K562 (cell line): ENCODE measurements around the gene C2CD2L. TPM values are rescaled to one million over a fixed set of nuclear protein-coding genes. Genes with fewer than 3 reads are reported as not detected.

Experiments used
- HOXB6 ChIP-seq: fragments of 250-450 bp; sonication (Bioruptor Pico); IDR thresholded peaks from 2 replicates; pipeline ENCODE4 v1.5.1; 2022; ENCODE audit warnings: mild to moderate bottlenecking, borderline replicate concordance
- KDM1A ChIP-seq, 2 experiments: fragments of 450-650 bp; IDR thresholded peaks; 2 replicates each; pipeline ENCODE4 v1.6.1; 2016; ENCODE audit warnings: mild to moderate bottlenecking in 2 of 2
- MEF2A ChIP-seq: IDR thresholded peaks from 2 replicates; pipeline ENCODE4 v1.6.1; 2011; ENCODE audit warnings: low read depth, mild to moderate bottlenecking, low read length, moderate library complexity; ENCODE audit not compliant: control insufficient read depth
- POLR3G ChIP-seq: IDR thresholded peaks from 2 replicates; pipeline ENCODE4 v1.6.1; 2011; ENCODE audit not compliant: insufficient read length, insufficient replicate concordance; ENCODE audit errors: extremely low read depth
- RCOR1 ChIP-seq, 2 experiments: IDR thresholded peaks; 2 replicates each; pipeline ENCODE4 v1.6.1; 2012; ENCODE audit warnings: low read depth in 2 of 2, low read length in 2 of 2, borderline replicate concordance in 1 of 2, improper control_type of control experiment in 1 of 2
- TAF15 ChIP-seq: fragments of 200-400 bp; formaldehyde crosslinking; IDR thresholded peaks from 2 replicates; pipeline ENCODE4 v1.6.1; 2017; ENCODE audit warnings: mild to moderate bottlenecking, low read depth, low read length, moderate library complexity
- polyA plus RNA-seq, 8 experiments: library from polyadenylated mRNA; depleted of rRNA in 4 of 8; stranded (reverse) in 5 of 8; unstranded in 3 of 8; fragments of >200 nt; fragmentation: Nextera tagmentation in 2 of 8; fragmentation: Illumina TruSeq in 1 of 8; extraction: Ambion mirVana in 2 of 8; extraction: Trizol in 1 of 8; gene quantifications; 2 replicates each; pipeline versions ENCODE4 v1.2.1 to v1.2.3, GENCODE V29; 2011 to 2014; ENCODE audit warnings: inconsistent platforms in 1 of 8, missing spikeins in 1 of 8
- total RNA-seq, 7 experiments: library from RNA; depleted of rRNA in 6 of 7; stranded (reverse); fragments of >200 nt in 6 of 7; fragmentation: Illumina TruSeq in 2 of 7; extraction: Trizol in 2 of 7; gene quantifications; 2 replicates each; pipeline versions ENCODE4 v1.2.1 to v1.2.3, GENCODE V29; 2011 to 2021; ENCODE audit warnings: low replicate concordance in 1 of 7
- TF ChIP-seq, protein P1 (sequence below): fragments of 450-650 bp; IDR thresholded peaks from 2 replicates; pipeline ENCODE4 v1.6.1; 2017; ENCODE audit warnings: antibody characterized with exemption
- TF ChIP-seq, protein P2 (sequence below): sonication (generic); formaldehyde crosslinking; IDR thresholded peaks from 2 replicates; pipeline ENCODE4 v1.8.0; 2022; ENCODE audit warnings: mild to moderate bottlenecking, missing genetic modification reagents

The C2CD2L gene
- total and polyA plus RNA-seq, 9 of the 15 experiments (the other 6 are each of a cell fraction or from before 2014, with no cell fraction given), result 0.66 to 41.2 (median 14.8) TPM

DNA sequence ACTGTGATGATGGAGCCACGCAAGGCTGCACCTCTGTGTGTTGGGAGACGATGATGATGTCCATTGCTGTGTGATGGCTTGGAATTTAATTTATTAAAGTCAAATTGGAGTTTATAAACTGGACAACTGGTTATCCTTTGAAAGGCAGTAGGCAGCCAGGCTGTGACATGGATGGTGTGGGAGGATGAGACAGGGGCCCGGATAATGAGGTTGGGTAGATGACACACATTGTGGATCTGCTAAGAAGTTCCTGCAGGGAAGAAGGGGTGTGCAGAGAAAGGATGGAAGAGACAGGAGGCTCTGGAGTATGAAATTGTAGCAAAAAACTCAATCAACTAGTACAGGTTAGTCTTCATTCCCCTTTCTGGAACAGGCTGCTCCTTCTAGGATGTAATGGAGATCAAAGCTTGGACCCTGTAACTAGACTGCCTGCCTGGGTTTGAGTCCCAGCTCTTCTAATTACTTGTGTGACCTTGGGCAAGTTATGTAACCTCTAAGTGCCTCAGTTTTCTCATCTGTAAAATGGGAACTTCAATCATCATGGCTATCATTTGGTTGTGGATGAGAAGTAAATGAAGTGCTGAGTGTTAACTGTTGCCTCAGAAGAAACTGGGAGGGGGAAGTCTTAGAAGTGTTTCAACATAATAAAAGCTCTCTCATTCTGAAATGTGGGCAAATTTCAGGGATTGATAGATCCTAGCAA lies 10.0 kb downstream of the C2CD2L start (continued):
- TF ChIP-seq MEF2A, result no peak
- no peak for TF ChIP-seq TAF15
- TF ChIP-seq, protein P1, sequence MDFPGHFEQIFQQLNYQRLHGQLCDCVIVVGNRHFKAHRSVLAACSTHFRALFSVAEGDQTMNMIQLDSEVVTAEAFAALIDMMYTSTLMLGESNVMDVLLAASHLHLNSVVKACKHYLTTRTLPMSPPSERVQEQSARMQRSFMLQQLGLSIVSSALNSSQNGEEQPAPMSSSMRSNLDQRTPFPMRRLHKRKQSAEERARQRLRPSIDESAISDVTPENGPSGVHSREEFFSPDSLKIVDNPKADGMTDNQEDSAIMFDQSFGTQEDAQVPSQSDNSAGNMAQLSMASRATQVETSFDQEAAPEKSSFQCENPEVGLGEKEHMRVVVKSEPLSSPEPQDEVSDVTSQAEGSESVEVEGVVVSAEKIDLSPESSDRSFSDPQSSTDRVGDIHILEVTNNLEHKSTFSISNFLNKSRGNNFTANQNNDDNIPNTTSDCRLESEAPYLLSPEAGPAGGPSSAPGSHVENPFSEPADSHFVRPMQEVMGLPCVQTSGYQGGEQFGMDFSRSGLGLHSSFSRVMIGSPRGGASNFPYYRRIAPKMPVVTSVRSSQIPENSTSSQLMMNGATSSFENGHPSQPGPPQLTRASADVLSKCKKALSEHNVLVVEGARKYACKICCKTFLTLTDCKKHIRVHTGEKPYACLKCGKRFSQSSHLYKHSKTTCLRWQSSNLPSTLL, result no peak
- TF ChIP-seq, protein P2, sequence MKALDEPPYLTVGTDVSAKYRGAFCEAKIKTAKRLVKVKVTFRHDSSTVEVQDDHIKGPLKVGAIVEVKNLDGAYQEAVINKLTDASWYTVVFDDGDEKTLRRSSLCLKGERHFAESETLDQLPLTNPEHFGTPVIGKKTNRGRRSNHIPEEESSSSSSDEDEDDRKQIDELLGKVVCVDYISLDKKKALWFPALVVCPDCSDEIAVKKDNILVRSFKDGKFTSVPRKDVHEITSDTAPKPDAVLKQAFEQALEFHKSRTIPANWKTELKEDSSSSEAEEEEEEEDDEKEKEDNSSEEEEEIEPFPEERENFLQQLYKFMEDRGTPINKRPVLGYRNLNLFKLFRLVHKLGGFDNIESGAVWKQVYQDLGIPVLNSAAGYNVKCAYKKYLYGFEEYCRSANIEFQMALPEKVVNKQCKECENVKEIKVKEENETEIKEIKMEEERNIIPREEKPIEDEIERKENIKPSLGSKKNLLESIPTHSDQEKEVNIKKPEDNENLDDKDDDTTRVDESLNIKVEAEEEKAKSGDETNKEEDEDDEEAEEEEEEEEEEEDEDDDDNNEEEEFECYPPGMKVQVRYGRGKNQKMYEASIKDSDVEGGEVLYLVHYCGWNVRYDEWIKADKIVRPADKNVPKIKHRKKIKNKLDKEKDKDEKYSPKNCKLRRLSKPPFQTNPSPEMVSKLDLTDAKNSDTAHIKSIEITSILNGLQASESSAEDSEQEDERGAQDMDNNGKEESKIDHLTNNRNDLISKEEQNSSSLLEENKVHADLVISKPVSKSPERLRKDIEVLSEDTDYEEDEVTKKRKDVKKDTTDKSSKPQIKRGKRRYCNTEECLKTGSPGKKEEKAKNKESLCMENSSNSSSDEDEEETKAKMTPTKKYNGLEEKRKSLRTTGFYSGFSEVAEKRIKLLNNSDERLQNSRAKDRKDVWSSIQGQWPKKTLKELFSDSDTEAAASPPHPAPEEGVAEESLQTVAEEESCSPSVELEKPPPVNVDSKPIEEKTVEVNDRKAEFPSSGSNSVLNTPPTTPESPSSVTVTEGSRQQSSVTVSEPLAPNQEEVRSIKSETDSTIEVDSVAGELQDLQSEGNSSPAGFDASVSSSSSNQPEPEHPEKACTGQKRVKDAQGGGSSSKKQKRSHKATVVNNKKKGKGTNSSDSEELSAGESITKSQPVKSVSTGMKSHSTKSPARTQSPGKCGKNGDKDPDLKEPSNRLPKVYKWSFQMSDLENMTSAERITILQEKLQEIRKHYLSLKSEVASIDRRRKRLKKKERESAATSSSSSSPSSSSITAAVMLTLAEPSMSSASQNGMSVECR (CRISPR knock-in tag), result no peak
- TF ChIP-seq POLR3G, result no peak
- peak in 1 of 2 experiments; percentile 82; a peak in 3 of 4 replicates for TF ChIP-seq RCOR1 (IDR thresholded peaks at IDR 0.05; ENCODE audit: borderline replicate concordance in 1 of 2, low read depth in 2 of 2, low read length in 2 of 2)
- TF ChIP-seq HOXB6 (CRISPR knock-in tag), result no peak
- peak; percentile 62 to 77 for TF ChIP-seq KDM1A (IDR thresholded peaks at IDR 0.05)
